Measurements from ENCODE around the gene RRBP1. TPM values are rescaled to one million over a fixed set of nuclear protein-coding genes. Genes with fewer than 3 reads are reported as not detected.

Gene RRBP1
- total RNA-seq, 2 experiments from 2014 or later, result 26.4 to 27.2 TPM

DNA sequence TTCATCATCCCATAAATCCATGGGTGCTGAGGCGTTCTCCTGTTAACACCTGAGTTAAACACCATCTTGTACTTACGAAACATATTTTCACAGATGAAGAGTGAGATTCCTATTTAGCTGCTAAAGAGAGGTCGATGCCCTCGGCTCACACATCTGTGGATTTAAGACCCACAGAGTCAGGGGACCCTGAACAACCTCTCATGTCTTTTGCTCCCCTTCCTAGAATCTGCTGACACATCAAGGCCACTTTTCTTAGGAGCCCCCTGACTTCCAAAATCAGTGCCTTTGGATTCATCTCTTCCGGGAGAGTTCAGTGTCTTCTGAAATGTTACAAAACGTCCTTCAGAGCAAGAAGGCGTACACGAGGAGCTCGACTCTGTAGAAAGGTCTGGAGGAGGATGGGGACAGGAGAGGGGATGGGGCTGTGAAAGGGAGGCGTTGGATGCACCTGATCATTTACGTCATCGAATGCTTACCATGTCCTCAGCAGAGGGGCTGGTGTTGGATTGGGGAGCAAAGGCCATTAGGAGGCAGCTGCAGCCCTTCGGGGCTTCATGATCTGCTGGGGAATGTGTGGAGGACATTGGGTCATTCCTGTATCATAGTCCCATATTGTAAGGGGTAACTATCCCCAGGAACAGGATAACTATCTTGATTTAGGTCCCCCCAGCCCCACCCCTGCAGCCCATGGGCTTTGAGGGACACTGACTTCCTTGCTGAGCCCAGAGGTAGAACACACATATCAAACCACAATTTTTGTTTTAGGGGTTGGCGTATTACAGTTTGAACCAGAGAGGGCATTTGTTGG, 40.7 kb upstream of the RRBP1 start:
- Histone ChIP-seq H3K27ac (ENCODE audit: low read depth in 1 of 2, low read length in 2 of 2) (no peak overlapping the region), H3K27me3 (ENCODE audit: control insufficient read depth in 1 of 2, insufficient read depth in 2 of 2, low read length in 2 of 2) (peaks cover 0 to 3% of the 10 kb centered on the region in 2 experiments), H3K4me3 (ENCODE audit: low read length) (no peak overlapping the region), H3K36me3 (ENCODE audit: insufficient read depth, low read length) (no peaks in the 10 kb centered on the region), H3K9me3 (ENCODE audit: control insufficient read depth in 1 of 2, insufficient read depth in 1 of 2, low read length in 2 of 2) (no peaks in the 10 kb centered on the region), H3K4me1 (ENCODE audit: insufficient read depth, low read length) (no peaks in the 10 kb centered on the region)
- H3K27ac Mint-ChIP-seq, result no peak overlapping the region
- H3K36me3 Mint-ChIP-seq (ENCODE audit: low read depth), result no peaks in the 10 kb centered on the region
- peaks cover 4% of the 10 kb centered on the region for H3K27me3 Mint-ChIP-seq
- no peak for ATAC-seq (ENCODE audit: poor library complexity)
- intact Hi-C loops (cut with DNase I, micrococcal nuclease), result no loop called here
- no peaks in the 10 kb centered on the region for H3K9me3 Mint-ChIP-seq
- no peaks in the 10 kb centered on the region for H3K4me1 Mint-ChIP-seq (ENCODE audit: low read depth)
- no peak for DNase-seq
- POLR2A ChIA-PET, result interaction anchor here (0.5 kb wide), 1 partner anchor 460 kb away, joined by 4 read pairs; no protein-coding TSS in a partner anchor
- TF ChIP-seq CTCF (IDR thresholded peaks at IDR 0.05), result no peak
- CTCF ChIA-PET, result no interaction called here
- H3K4me3 Mint-ChIP-seq, result no peak overlapping the region

DNA sequence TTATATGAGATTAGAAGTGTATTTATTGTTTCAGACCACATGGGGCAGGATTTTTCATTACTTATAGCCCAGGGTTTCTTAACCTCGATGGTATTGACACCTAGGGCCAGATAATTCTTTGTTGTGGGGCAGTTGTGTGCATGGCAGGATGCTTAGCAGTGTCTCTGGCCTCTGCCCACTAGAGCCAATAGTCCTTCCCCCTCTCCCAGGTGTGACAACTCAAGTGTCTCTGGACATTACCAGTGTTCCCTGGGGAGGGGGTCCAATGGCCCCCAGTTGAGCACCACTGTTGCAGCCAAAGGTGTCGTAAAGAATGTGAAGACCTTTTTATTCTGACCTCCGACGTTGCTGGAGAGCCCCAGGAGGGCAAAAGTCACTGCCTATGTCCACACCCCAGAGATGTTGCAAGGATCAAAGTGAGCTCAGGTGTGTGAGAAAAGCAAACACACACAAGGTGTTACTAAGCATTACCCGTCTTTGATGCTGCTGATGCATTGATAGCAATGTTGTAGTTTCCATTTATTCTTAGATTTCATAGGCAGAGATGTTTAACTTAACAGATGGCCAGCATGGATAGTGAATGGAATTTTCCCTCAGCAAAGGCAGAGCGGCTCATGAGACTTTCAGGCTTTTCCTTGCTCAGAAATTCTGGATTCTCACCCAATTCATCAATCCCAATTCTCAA, 39.9 kb upstream of the RRBP1 start:
- ATAC-seq (ENCODE audit: poor library complexity), result no peak
- no peaks in the 10 kb centered on the region for H3K4me1 Mint-ChIP-seq (ENCODE audit: low read depth)
- Histone ChIP-seq H3K36me3 (ENCODE audit: insufficient read depth, low read length) (no peaks in the 10 kb centered on the region), H3K27ac (ENCODE audit: low read depth in 1 of 2, low read length in 2 of 2) (no peak overlapping the region), H3K9me3 (ENCODE audit: control insufficient read depth in 1 of 2, insufficient read depth in 1 of 2, low read length in 2 of 2) (no peaks in the 10 kb centered on the region), H3K4me1 (ENCODE audit: insufficient read depth, low read length) (no peaks in the 10 kb centered on the region), H3K27me3 (ENCODE audit: control insufficient read depth in 1 of 2, insufficient read depth in 2 of 2, low read length in 2 of 2) (peaks cover 0 to 3% of the 10 kb centered on the region in 2 experiments), H3K4me3 (ENCODE audit: low read length) (no peak overlapping the region)
- no peaks in the 10 kb centered on the region for H3K9me3 Mint-ChIP-seq
- no peak overlapping the region for H3K4me3 Mint-ChIP-seq
- intact Hi-C loops (cut with DNase I, micrococcal nuclease), result no loop called here
- peaks cover 4% of the 10 kb centered on the region for H3K27me3 Mint-ChIP-seq
- POLR2A ChIA-PET, result no interaction called here
- no peak for TF ChIP-seq CTCF (IDR thresholded peaks at IDR 0.05)
- H3K36me3 Mint-ChIP-seq (ENCODE audit: low read depth), result no peaks in the 10 kb centered on the region
- CTCF ChIA-PET, result no interaction called here
- DNase-seq, result no peak
- H3K27ac Mint-ChIP-seq, result no peak overlapping the region

DNA sequence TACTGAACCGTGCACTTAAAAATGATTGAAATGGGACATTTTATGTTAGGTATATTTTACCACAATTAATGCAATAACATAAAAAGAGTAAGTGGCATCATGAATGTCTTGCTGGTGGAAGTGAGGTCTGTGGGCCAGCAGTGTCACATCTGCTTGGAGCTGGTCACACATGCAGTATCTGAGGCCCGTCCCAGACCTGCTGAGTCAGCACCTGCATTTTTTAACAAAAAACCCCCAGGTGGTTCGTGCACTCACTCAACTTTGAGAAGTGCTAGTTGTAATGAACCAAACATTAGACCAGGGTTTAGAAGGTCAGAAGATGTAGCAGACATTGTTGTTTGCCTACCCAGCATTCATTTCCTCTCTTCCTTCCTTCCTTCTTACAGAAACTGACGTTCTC, 38.7 kb upstream of the RRBP1 start:
- H3K27me3 ChIP-seq (ENCODE audit: control insufficient read depth in 1 of 2, insufficient read depth in 2 of 2, low read length in 2 of 2), result peaks cover 0 to 3% of the 10 kb centered on the region in 2 experiments
- no peak for TF ChIP-seq CTCF (IDR thresholded peaks at IDR 0.05)
- peaks cover 4% of the 10 kb centered on the region for H3K27me3 Mint-ChIP-seq
- H3K4me1 Mint-ChIP-seq (ENCODE audit: low read depth), result no peaks in the 10 kb centered on the region
- no peaks in the 10 kb centered on the region for H3K4me1 ChIP-seq (ENCODE audit: insufficient read depth, low read length)
- intact Hi-C loops (cut with DNase I, micrococcal nuclease), result no loop called here
- no peak overlapping the region for H3K27ac Mint-ChIP-seq
- DNase-seq, result no peak
- H3K9me3 ChIP-seq (ENCODE audit: control insufficient read depth in 1 of 2, insufficient read depth in 1 of 2, low read length in 2 of 2), result no peaks in the 10 kb centered on the region
- ChIA-PET POLR2A (no interaction called here), CTCF (no interaction called here)
- H3K36me3 Mint-ChIP-seq (ENCODE audit: low read depth), result no peaks in the 10 kb centered on the region
- H3K9me3 Mint-ChIP-seq, result no peaks in the 10 kb centered on the region
- H3K4me3 Mint-ChIP-seq, result no peak overlapping the region
- H3K27ac ChIP-seq (ENCODE audit: low read depth in 1 of 2, low read length in 2 of 2), result no peak overlapping the region
- ATAC-seq (ENCODE audit: poor library complexity), result no peak
- no peak overlapping the region for H3K4me3 ChIP-seq (ENCODE audit: low read length)
- no peaks in the 10 kb centered on the region for H3K36me3 ChIP-seq (ENCODE audit: insufficient read depth, low read length)
